Kidney (tissue), 14 donors: ENCODE data around the gene SPNS1. TPM values are rescaled to one million over a fixed set of nuclear protein-coding genes. Genes with fewer than 3 reads are reported as not detected.

Source experiments
- DNase-seq, 5 donors: peaks; one replicate each; pipeline ENCODE4 v3.0.0-alpha.2; 2013 to 2020
- FAIRE-seq: peaks from 2 replicates; lab custom pipeline; 2012; peaks lifted over from hg19 to GRCh38; lab: Jason Lieb, UNC
- H3K27ac ChIP-seq, 2 donors: one replicate each; pipeline ENCODE4 v1.7.0; 2013; ENCODE audit warnings: low read depth in 2 of 2, low read length in 2 of 2, inconsistent platforms in 1 of 2
- H3K27me3 ChIP-seq: one replicate; pipeline ENCODE4 v1.7.1; 2013; ENCODE audit warnings: low read length, inconsistent platforms; ENCODE audit not compliant: control insufficient read depth, insufficient read depth
- H3K36me3 ChIP-seq, 3 donors: one replicate each; pipeline versions ENCODE4 v1.7.0 to v1.7.1; 2013; ENCODE audit warnings: low read length in 3 of 3, control low read depth in 1 of 3, inconsistent platforms in 1 of 3; ENCODE audit not compliant: insufficient read depth in 3 of 3, control insufficient read depth in 2 of 3
- H3K4me1 ChIP-seq, 3 donors: one replicate each; pipeline versions ENCODE4 v1.7.0 to v1.7.1; 2013; ENCODE audit warnings: low read length in 3 of 3, inconsistent platforms in 1 of 3, low read depth in 1 of 3; ENCODE audit not compliant: control insufficient read depth in 2 of 3, insufficient read depth in 2 of 3
- H3K4me3 ChIP-seq, 3 donors: one replicate each; pipeline versions ENCODE4 v1.7.0 to v1.8.1; 2013; ENCODE audit warnings: low read length in 3 of 3, control low read depth in 1 of 3, inconsistent platforms in 1 of 3
- H3K9ac ChIP-seq, 3 donors: one replicate each; pipeline versions ENCODE4 v1.7.0 to v1.7.1; 2013; ENCODE audit warnings: low read length in 3 of 3, control low read depth in 1 of 3, inconsistent platforms in 1 of 3
- H3K9me3 ChIP-seq, 3 donors: one replicate each; pipeline versions ENCODE4 v1.7.0 to v1.7.1; 2013; ENCODE audit warnings: low read length in 3 of 3, control low read depth in 1 of 3, inconsistent platforms in 1 of 3; ENCODE audit not compliant: control insufficient read depth in 2 of 3, insufficient read depth in 1 of 3
- CTCF ChIP-seq: IDR thresholded peaks from 3 replicates; pipeline ENCODE4 v1.5.1; 2012; ENCODE audit warnings: mild to moderate bottlenecking, moderate library complexity, borderline replicate concordance; ENCODE audit not compliant: insufficient read depth; ENCODE audit errors: extremely low read depth
- intact Hi-C: fragments of 100-400 bp; cut with DNase I; formaldehyde crosslinking; loops from one replicate; pipeline ENCODE4 v1.11.1; 2022
- polyA plus RNA-seq: library from polyadenylated mRNA; stranded (reverse); fragments of 350-450 nt; fragmentation: Illumina TruSeq; extraction: RNeasy Lipid Tissue Mini Kit (QIAGEN cat#74804); gene quantifications from one replicate; pipeline ENCODE4 v1.2.3, GENCODE V29; 2014; ENCODE audit warnings: low read depth, low replicate concordance; ENCODE audit not compliant: insufficient read depth
- total RNA-seq: library from RNA; stranded (reverse); fragmentation: NEBNext Ultra II Directional; extraction: Animal tissue kit (Norgen Biotek cat#: 25700); gene quantifications from one replicate; pipeline ENCODE4 v1.2.1, GENCODE V29; 2021
- donor health status: control.
- donor health status: control.
- donor health status: control.
- donor health status: control.
- donor health status: control.
- donor health status: DM: yes; HTN: yes; CAD: no.
- donor health status: Normal renal cell carcinoma (clear cell type).

Gene SPNS1
- total and polyA plus RNA-seq, 2 donors from 2014 or later: 34.5 to 38.4 TPM

GRCh38 chr16:28991687-28992086, 17.1 kb downstream of the SPNS1 start:
- peaks cover 4 to 11% (median 4%) of the 10 kb centered on the region in 3 donors for H3K36me3 ChIP-seq
- peaks cover 0 to 6% (median 3%) of the 10 kb centered on the region in 3 donors for H3K9me3 ChIP-seq
- no peak for TF ChIP-seq CTCF
- intact Hi-C loops: no loop called here
- FAIRE-seq (no peak), DNase-seq (no peak)
- H3K4me3 ChIP-seq: no peak overlapping the region
- no peak overlapping the region for H3K27ac ChIP-seq
- no peaks in the 10 kb centered on the region for H3K27me3 ChIP-seq
- no peaks in the 10 kb centered on the region for H3K4me1 ChIP-seq
- H3K9ac ChIP-seq: no peak overlapping the region

- DNase-seq (no peak), FAIRE-seq (no peak)
- Histone ChIP-seq H3K27me3 (no peaks in the 10 kb centered on the region), H3K9ac (no peak overlapping the region), H3K4me3 (no peak overlapping the region), H3K27ac (no peak overlapping the region), H3K36me3 (peaks cover 0 to 3% (median under 1%) of the 10 kb centered on the region in 3 donors), H3K9me3 (no peaks in the 10 kb centered on the region), H3K4me1 (no peaks in the 10 kb centered on the region)
- no peak for TF ChIP-seq CTCF
- intact Hi-C loops: no loop called here
Observed at GRCh38 chr16:28992496-28992895, 17.9 kb downstream of the SPNS1 start.

- Histone ChIP-seq H3K4me1 (no peaks in the 10 kb centered on the region), H3K27ac (no peak overlapping the region), H3K9ac (no peak overlapping the region), H3K36me3 (no peaks in the 10 kb centered on the region), H3K27me3 (no peaks in the 10 kb centered on the region), H3K9me3 (no peaks in the 10 kb centered on the region), H3K4me3 (no peak overlapping the region)
- no peak for FAIRE-seq
- TF ChIP-seq CTCF: no peak
- intact Hi-C loops: no loop called here
- no peak for DNase-seq
Observed at GRCh38 chr16:28998837-28999236, 24.3 kb downstream of the SPNS1 start.

- no peaks in the 10 kb centered on the region for H3K27me3 ChIP-seq
- DNase-seq (no peak), FAIRE-seq (no peak)
- H3K36me3 ChIP-seq: no peaks in the 10 kb centered on the region
- no peak overlapping the region for H3K27ac ChIP-seq
- H3K9ac ChIP-seq: no peak overlapping the region
- no peaks in the 10 kb centered on the region for H3K4me1 ChIP-seq
- TF ChIP-seq CTCF: no peak
- no peaks in the 10 kb centered on the region for H3K9me3 ChIP-seq
- intact Hi-C loops: no loop called here
- no peak overlapping the region for H3K4me3 ChIP-seq
Observed at GRCh38 chr16:28999577-28999976, 25.0 kb downstream of the SPNS1 start.
